Keratinocyte (primary cell): Measurements from ENCODE around the gene PTPRN2. TPM values are rescaled to one million over a fixed set of nuclear protein-coding genes. Genes with fewer than 3 reads are reported as not detected.

Experiments
- DNase-seq: peaks from one replicate; pipeline ENCODE4 v3.0.0-alpha.2; 2011; ENCODE audit warnings: low read depth, missing footprints, low spot score
- FAIRE-seq: peaks from 2 replicates; lab custom pipeline; 2011; peaks lifted over from hg19 to GRCh38; lab: Jason Lieb, UNC
- H2AFZ ChIP-seq: 2 replicates; pipeline ENCODE4 v1.6.0; 2012; ENCODE audit warnings: low read length, control low read depth, inconsistent platforms; ENCODE audit not compliant: control insufficient read depth
- H3K27ac ChIP-seq: 2 replicates; pipeline ENCODE4 v1.5.1; 2011; ENCODE audit warnings: low read length; ENCODE audit not compliant: control insufficient read depth, insufficient read depth
- H3K27me3 ChIP-seq: 3 replicates; pipeline ENCODE4 v1.6.0; 2011; ENCODE audit warnings: low read length; ENCODE audit not compliant: control insufficient read depth, insufficient read depth; ENCODE audit errors: extremely low read depth
- H3K36me3 ChIP-seq, 2 experiments: 2 replicates in 1 of 2; 3 replicates in 1 of 2; pipeline ENCODE4 v1.5.1; 2011; ENCODE audit warnings: low read length in 2 of 2, mild to moderate bottlenecking in 1 of 2; ENCODE audit not compliant: control insufficient read depth in 2 of 2, insufficient read depth in 2 of 2; ENCODE audit errors: extremely low read depth in 1 of 2
- H3K4me1 ChIP-seq: 3 replicates; pipeline ENCODE4 v1.5.1; 2011; ENCODE audit warnings: low read length; ENCODE audit not compliant: control insufficient read depth, insufficient read depth; ENCODE audit errors: extremely low read depth
- H3K4me2 ChIP-seq: 3 replicates; pipeline ENCODE4 v1.6.0; 2011; ENCODE audit warnings: low read depth, low read length; ENCODE audit not compliant: control insufficient read depth, insufficient read depth; ENCODE audit errors: extremely low read depth
- H3K4me3 ChIP-seq, 3 experiments: fragments of 200-600 bp in 1 of 3; sonication (generic) in 1 of 3; 2 replicates in 2 of 3; 3 replicates in 1 of 3; pipeline ENCODE4 v1.5.1; 2011 to 2016; ENCODE audit warnings: low read length in 3 of 3, mild to moderate bottlenecking in 3 of 3, control low read depth in 2 of 3, inconsistent platforms in 1 of 3, low read depth in 1 of 3, mixed read lengths in 1 of 3, mixed run types in 1 of 3, moderate library complexity in 1 of 3; ENCODE audit not compliant: control insufficient read depth in 2 of 3, insufficient read depth in 2 of 3; ENCODE audit errors: extremely low read depth in 1 of 3
- H3K79me2 ChIP-seq: 2 replicates; pipeline ENCODE4 v1.6.0; 2012; ENCODE audit warnings: low read length; ENCODE audit not compliant: control insufficient read depth, insufficient read depth
- H3K9ac ChIP-seq: 3 replicates; pipeline ENCODE4 v1.6.0; 2011; ENCODE audit warnings: low read length; ENCODE audit not compliant: control insufficient read depth, insufficient read depth; ENCODE audit errors: extremely low read depth
- H3K9me1 ChIP-seq: 3 replicates; pipeline ENCODE4 v1.6.0; 2011; ENCODE audit warnings: low read length; ENCODE audit not compliant: control insufficient read depth, insufficient read depth; ENCODE audit errors: extremely low read depth
- H3K9me3 ChIP-seq: 2 replicates; pipeline ENCODE4 v1.5.1; 2012; ENCODE audit warnings: low read depth, low read length; ENCODE audit not compliant: control insufficient read depth
- H4K20me1 ChIP-seq: 3 replicates; pipeline ENCODE4 v1.6.0; 2011; ENCODE audit warnings: low read length; ENCODE audit not compliant: control insufficient read depth, insufficient read depth; ENCODE audit errors: extremely low read depth
- CTCF ChIP-seq, 3 experiments: IDR thresholded peaks in 1 of 3; conservative IDR thresholded peaks in 1 of 3; optimal IDR thresholded peaks in 1 of 3; 2 replicates in 2 of 3; 3 replicates in 1 of 3; pipeline versions ENCODE3 to v1.5.1; 2011; ENCODE audit warnings: low read length in 3 of 3, mild to moderate bottlenecking in 3 of 3, moderate library complexity in 2 of 3, control low read depth in 1 of 3, inconsistent platforms in 1 of 3; ENCODE audit not compliant: insufficient read depth in 2 of 3; ENCODE audit errors: extremely low read depth in 1 of 3
- EZH2 ChIP-seq: IDR thresholded peaks from one replicate; pipeline ENCODE4 v1.6.1; 2012; ENCODE audit warnings: inconsistent platforms, mild to moderate bottlenecking, low read length, moderate library complexity
- dilution Hi-C: fragments of 300-500 bp; cut with MboI; formaldehyde crosslinking; loops from one replicate; pipeline ENCODE4 v1.7.0; 2020; ENCODE audit warnings: low sequenced_read_pairs; ENCODE audit not compliant: extremely low pct_ligation_motif_present
- polyA plus RNA-seq, 5 experiments: library from polyadenylated mRNA; depleted of rRNA in 3 of 5; stranded (reverse) in 3 of 5; stranded (forward) in 1 of 5; unstranded in 1 of 5; fragments of >200 nt; gene quantifications; 1 replicate in 1 of 5; 2 replicates in 3 of 5; 3 replicates in 1 of 5; pipeline versions ENCODE4 v1.2.1 to v1.2.3, GENCODE V29; 2011 to 2012; ENCODE audit warnings: missing spikeins in 2 of 5, low read depth in 1 of 5, low replicate concordance in 1 of 5

PTPRN2 gene
- polyA plus RNA-seq, 1 donor (not counting 4 experiments of a cell fraction or from before 2014, with no cell fraction given), result not detected

GRCh38 chr7:158067931-158068482 lies 519.6 kb downstream of the PTPRN2 start:
- dilution Hi-C loops, result no loop called here
- H3K9me3 ChIP-seq, result peaks cover 30% of the 10 kb centered on the region
- DNase-seq, result no peak

GRCh38 chr7:158067219-158067930 lies 520.2 kb downstream of the PTPRN2 start:
- no peaks in the 10 kb centered on the region for H3K4me1 ChIP-seq
- H3K9me3 ChIP-seq, result peaks cover 27% of the 10 kb centered on the region
- FAIRE-seq (no peak), DNase-seq (no peak)
- no peak overlapping the region for H3K27ac ChIP-seq
- no peak overlapping the region for H3K4me3 ChIP-seq
- dilution Hi-C loops, result no loop called here
- no peaks in the 10 kb centered on the region for H4K20me1 ChIP-seq
- no peaks in the 10 kb centered on the region for H3K79me2 ChIP-seq
- TF ChIP-seq EZH2, result no peak
- no peak for TF ChIP-seq CTCF (optimal IDR thresholded peaks at IDR 0.05 in 1 of 3, IDR thresholded peaks at IDR 0.05 in 1 of 3, conservative IDR thresholded peaks at IDR 0.05 in 1 of 3; ENCODE audit: extremely low read depth in 1 of 3, insufficient read depth in 2 of 3, low read length in 3 of 3)
- H3K9ac ChIP-seq, result no peak overlapping the region
- H3K27me3 ChIP-seq, result no peaks in the 10 kb centered on the region
- no peaks in the 10 kb centered on the region for H3K36me3 ChIP-seq
- H2AFZ ChIP-seq, result no peak overlapping the region
- no peaks in the 10 kb centered on the region for H3K9me1 ChIP-seq
- H3K4me2 ChIP-seq, result no peak overlapping the region

More at GRCh38 chr7:158067931-158068482, 519.6 kb downstream of the PTPRN2 start:
- Histone ChIP-seq H3K36me3 (no peaks in the 10 kb centered on the region), H3K27ac (no peak overlapping the region), H3K4me3 (no peak overlapping the region), H3K79me2 (no peaks in the 10 kb centered on the region), H3K27me3 (no peaks in the 10 kb centered on the region), H3K4me1 (no peaks in the 10 kb centered on the region), H4K20me1 (no peaks in the 10 kb centered on the region), H3K4me2 (no peak overlapping the region), H2AFZ (no peak overlapping the region), H3K9me1 (no peaks in the 10 kb centered on the region), H3K9ac (no peak overlapping the region)
- TF ChIP-seq CTCF (optimal IDR thresholded peaks at IDR 0.05 in 1 of 3, IDR thresholded peaks at IDR 0.05 in 1 of 3, conservative IDR thresholded peaks at IDR 0.05 in 1 of 3; ENCODE audit: extremely low read depth in 1 of 3, insufficient read depth in 2 of 3, low read length in 3 of 3) (no peak), EZH2 (no peak)
- FAIRE-seq, result no peak
